ENCODE data around the gene SPTLC1.
"Not testable (repeated sequence)": the region's sequence is repeated elsewhere in the genome, so short reads cannot be mapped to it uniquely, and the experiment has no call there.

Gene SPTLC1

GRCh38 chr9:92115071-92115858 lies at the start of gene SPTLC1:
Gene SPTLC1, minus strand, starts transcription at chr9:92115413. Its CDS starts 43 bp downstream, at chr9:92115370.
- peak; percentile 90 for DNase-seq

GRCh38 chr9:92164975-92165374 lies 49.8 kb upstream of the SPTLC1 start:
- no peak for DNase-seq

- no peak for DNase-seq
These were observed 49.3 kb upstream of the SPTLC1 start for GRCh38 chr9:92164490-92164889.

GRCh38 chr9:92163276-92163675 lies 48.1 kb upstream of the SPTLC1 start:
- no peak for DNase-seq

- DNase-seq, result no peak
These were observed 45.6 kb upstream of the SPTLC1 start for GRCh38 chr9:92160786-92161185.

- DNase-seq, result no peak
These were observed 43.8 kb upstream of the SPTLC1 start for GRCh38 chr9:92159058-92159457.

GRCh38 chr9:92158097-92158601 lies 42.9 kb upstream of the SPTLC1 start:
- no peak for DNase-seq

GRCh38 chr9:92155736-92156135 lies 40.5 kb upstream of the SPTLC1 start:
- not testable (repeated sequence) for DNase-seq

- DNase-seq, result no peak
These were observed 40.0 kb upstream of the SPTLC1 start for GRCh38 chr9:92155221-92155620.

GRCh38 chr9:92153466-92154415 lies 38.5 kb upstream of the SPTLC1 start:
- DNase-seq, result not testable (repeated sequence)

GRCh38 chr9:92151691-92152393 lies 36.6 kb upstream of the SPTLC1 start:
- DNase-seq, result peak; percentile 24

GRCh38 chr9:92150501-92151470 lies 35.6 kb upstream of the SPTLC1 start:
- DNase-seq, result not testable (repeated sequence)

- DNase-seq, result no peak
These were observed 32.6 kb upstream of the SPTLC1 start for GRCh38 chr9:92147852-92148180.

- DNase-seq, result no peak
These were observed 32.0 kb upstream of the SPTLC1 start for GRCh38 chr9:92147030-92147851.

GRCh38 chr9:92146610-92147009 lies 31.4 kb upstream of the SPTLC1 start:
- no peak for DNase-seq

- DNase-seq, result not testable (repeated sequence)
These were observed 30.6 kb upstream of the SPTLC1 start for GRCh38 chr9:92145784-92146183.

GRCh38 chr9:92142329-92142728 lies 27.1 kb upstream of the SPTLC1 start:
- DNase-seq, result no peak

GRCh38 chr9:92141144-92142129 lies 26.2 kb upstream of the SPTLC1 start:
- no peak for DNase-seq

- no peak for DNase-seq
These were observed 25.5 kb upstream of the SPTLC1 start for GRCh38 chr9:92140754-92141143.
